H1 (cell line): ENCODE measurements around the gene SUPT7L. TPM values are rescaled to one million over a fixed set of nuclear protein-coding genes. Genes with fewer than 3 reads are reported as not detected.

Source experiments
- CEBPB ChIP-seq: IDR thresholded peaks from 2 replicates; pipeline ENCODE4 v1.6.1; 2012; ENCODE audit warnings: low read depth, low read length
- GTF2F1 ChIP-seq: IDR thresholded peaks from 2 replicates; pipeline ENCODE4 v1.6.1; 2012; ENCODE audit warnings: low read depth, low read length, improper control_type of control experiment, borderline replicate concordance
- polyA plus RNA-seq, 7 experiments: library from polyadenylated mRNA; depleted of rRNA in 3 of 7; stranded (reverse) in 5 of 7; unstranded in 2 of 7; fragments of >200 nt in 5 of 7; fragments of 200-250 nt in 2 of 7; gene quantifications; 1 replicate in 5 of 7; 2 replicates in 1 of 7; 4 replicates in 1 of 7; pipeline versions ENCODE4 v1.2.1 to v1.2.3, GENCODE V29; 2011 to 2013; ENCODE audit warnings: missing spikeins in 2 of 7, mixed read lengths in 2 of 7
- total RNA-seq: library from RNA; stranded (reverse); fragmentation: NEBNext Ultra II Directional; extraction: Animal tissue kit (Norgen Biotek cat#: 25700); gene quantifications from 2 replicates; pipeline ENCODE4 v1.2.1, GENCODE V29; 2021

SUPT7L gene
- total and polyA plus RNA-seq, 2 of the 8 experiments (the other 6 are each of a cell fraction or from before 2014, with no cell fraction given), result 22.2 to 26.6 TPM

GRCh38 chr2:27687232-27687631, 23.8 kb upstream of the SUPT7L start (continued):
- TF ChIP-seq CEBPB (no peak), GTF2F1 (no peak)
